MG63 (cell line): ENCODE results near the gene TIMM8A. TPM values are rescaled to one million over a fixed set of nuclear protein-coding genes. Genes with fewer than 3 reads are reported as not detected.
"Not testable (repeated sequence)": the region's sequence is repeated elsewhere in the genome, so short reads cannot be mapped to it uniquely, and the experiment has no call there.

ENCODE experiments used
- DNase-seq: peaks from one replicate; pipeline ENCODE4 v3.0.0-alpha.2; 2020
- H3K27me3 ChIP-seq: fragments of 250-450 bp; sonication (Bioruptor Pico); 2 replicates; pipeline ENCODE4 v1.5.1; 2020; ENCODE audit warnings: mild to moderate bottlenecking, moderate library complexity
- H3K36me3 ChIP-seq: fragments of 250-450 bp; sonication (Bioruptor Pico); 2 replicates; pipeline ENCODE4 v1.5.1; 2020; ENCODE audit warnings: mild to moderate bottlenecking, moderate library complexity
- H3K4me3 ChIP-seq: fragments of 250-450 bp; sonication (Bioruptor Pico); 2 replicates; pipeline ENCODE4 v1.5.1; 2020; ENCODE audit warnings: mild to moderate bottlenecking, moderate library complexity
- H3K9me3 ChIP-seq: fragments of 250-450 bp; sonication (Bioruptor Pico); 2 replicates; pipeline ENCODE4 v1.5.1; 2020; ENCODE audit warnings: mild to moderate bottlenecking, moderate library complexity
- total RNA-seq: library from RNA; depleted of rRNA; stranded (reverse); fragments of >200 nt; shearing (Covaris generic); gene quantifications from 2 replicates; pipeline ENCODE4 v1.2.3, GENCODE V29; 2014; ENCODE audit warnings: low replicate concordance; rRNA removed

The TIMM8A gene
- total RNA-seq, 1 experiment from 2014 or later = 9.6 TPM

DNA sequence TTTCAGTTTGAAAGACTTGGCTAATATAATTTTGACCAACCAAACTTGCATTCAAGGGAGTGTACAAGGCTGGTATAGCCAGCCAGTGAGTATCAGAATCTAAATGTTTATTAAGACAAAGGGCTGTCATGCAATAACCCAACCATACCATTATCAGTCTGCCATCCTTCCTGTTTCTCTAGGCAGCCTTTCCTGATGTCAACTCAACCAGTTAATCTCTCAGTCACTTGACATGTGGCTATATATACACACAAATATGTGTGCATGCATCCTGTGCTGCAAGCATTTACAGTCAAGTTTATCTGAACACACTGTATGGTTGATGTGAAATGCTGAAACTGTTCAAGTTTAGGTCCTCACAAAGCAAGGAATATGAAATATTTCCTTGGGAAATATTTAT lies 20.3 kb upstream of the TIMM8A start:
- DNase-seq = no peak
- no peak overlapping the region for H3K4me3 ChIP-seq
- no peaks in the 10 kb centered on the region for H3K27me3 ChIP-seq
- H3K36me3 ChIP-seq = no peaks in the 10 kb centered on the region
- no peaks in the 10 kb centered on the region for H3K9me3 ChIP-seq

DNA sequence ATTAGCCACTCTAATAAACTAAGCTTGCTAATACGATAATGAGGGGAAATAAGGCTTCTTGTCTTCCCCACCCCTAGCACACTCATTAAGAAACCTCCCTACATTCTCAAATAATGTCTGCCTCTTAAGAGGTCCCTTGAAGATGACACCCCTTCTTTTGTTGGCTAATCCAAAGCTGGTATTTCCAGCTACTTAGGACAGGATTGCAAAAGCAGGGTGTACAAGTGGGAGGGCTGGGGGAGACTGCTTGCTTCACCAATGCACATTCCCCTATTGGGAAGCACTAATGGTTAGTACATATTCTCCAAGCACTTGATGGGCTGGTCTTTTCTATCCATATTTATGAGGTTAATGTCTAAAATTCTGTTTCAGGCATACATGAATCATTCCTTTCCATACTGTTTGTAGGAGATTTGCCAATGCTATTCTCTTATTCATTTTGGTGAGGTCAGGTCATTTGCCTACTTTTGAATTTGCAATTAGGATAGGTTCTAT lies 16.8 kb upstream of the TIMM8A start:
- DNase-seq = no peak
- Histone ChIP-seq H3K27me3 (no peaks in the 10 kb centered on the region), H3K36me3 (no peaks in the 10 kb centered on the region), H3K9me3 (no peaks in the 10 kb centered on the region), H3K4me3 (no peak overlapping the region)

DNA sequence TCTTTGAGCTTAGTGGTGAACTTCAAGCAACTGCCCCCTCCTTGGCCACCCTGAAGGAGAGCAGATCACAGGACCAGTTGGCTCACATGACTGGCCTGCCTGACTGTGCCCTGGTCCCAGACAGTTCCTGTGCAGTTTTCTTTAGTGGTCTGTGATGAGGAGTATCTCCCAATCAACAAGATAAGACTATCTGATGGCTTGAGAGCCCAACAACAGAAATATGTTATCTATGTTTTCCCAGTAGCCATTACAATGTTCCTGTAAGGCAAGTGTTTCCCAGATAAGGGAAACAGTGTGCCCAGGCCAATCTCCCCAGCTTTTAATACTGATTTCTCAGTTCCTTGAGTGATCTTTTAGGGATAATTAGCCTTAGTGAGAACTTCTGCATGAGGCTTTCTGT lies 14.2 kb upstream of the TIMM8A start:
- DNase-seq = no peak
- Histone ChIP-seq H3K27me3 (no peaks in the 10 kb centered on the region), H3K4me3 (no peak overlapping the region), H3K36me3 (no peaks in the 10 kb centered on the region), H3K9me3 (no peaks in the 10 kb centered on the region)

DNA sequence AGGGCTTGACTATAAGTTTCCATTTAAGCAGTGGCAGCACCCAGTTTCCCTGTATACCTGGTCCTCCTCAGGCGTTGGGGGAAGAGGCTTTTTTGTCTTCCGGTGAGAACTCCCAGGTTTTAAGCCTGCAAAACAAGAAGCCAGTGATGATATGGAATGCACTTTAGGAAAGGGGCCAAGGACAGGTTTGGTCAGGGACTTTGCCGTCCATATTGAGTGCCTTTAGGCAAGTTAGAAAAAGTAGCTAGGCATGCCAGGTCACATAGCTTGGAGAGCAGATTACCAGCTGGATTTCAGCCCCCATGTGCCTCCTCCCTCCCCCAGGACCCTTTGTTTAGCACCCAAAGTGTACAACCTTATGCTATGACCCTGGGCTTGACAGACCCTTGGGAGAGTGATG lies 13.6 kb upstream of the TIMM8A start:
- Histone ChIP-seq H3K27me3 (no peaks in the 10 kb centered on the region), H3K36me3 (no peaks in the 10 kb centered on the region), H3K9me3 (no peaks in the 10 kb centered on the region), H3K4me3 (no peak overlapping the region)
- DNase-seq = no peak

DNA sequence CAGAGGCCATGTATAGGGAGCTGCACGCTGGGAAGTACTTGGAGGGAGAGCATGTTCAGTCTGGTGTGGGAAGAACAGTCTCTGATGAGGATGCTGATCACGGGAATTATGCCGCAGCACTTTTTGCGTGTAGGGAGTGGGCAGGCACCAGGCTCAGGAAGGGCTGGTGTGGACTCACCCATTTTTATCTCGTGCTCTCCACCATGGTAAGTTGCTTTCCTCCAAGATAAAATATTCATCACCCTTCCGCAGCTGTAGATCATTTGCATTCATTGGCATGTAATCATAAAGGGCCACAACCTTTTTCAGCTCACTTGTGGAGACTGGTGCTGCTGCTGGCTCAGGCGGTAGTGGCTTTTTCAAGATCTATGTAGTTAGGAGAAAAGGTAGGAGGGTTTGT lies 11.8 kb upstream of the TIMM8A start:
- no peak overlapping the region for H3K4me3 ChIP-seq

DNA sequence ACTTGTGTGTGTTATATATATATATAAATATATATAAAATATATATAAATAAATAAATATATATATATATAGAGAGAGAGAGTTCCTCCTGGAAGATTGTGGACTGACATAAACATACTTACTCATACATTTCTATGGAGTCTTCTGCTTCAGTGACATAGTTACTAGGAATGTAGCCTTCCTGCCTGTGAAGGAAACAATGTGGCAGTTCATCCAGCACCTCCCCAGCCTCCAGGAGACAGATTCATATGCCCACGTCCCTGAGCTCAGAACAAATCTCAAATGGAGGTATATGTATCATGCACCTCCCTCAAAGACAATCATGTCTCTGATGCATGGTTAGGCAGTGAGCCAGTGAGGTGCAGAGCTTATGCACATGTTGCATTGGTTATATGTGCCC lies 11.4 kb upstream of the TIMM8A start:
- no peaks in the 10 kb centered on the region for H3K36me3 ChIP-seq
- H3K27me3 ChIP-seq = no peaks in the 10 kb centered on the region
- DNase-seq = no peak
- H3K4me3 ChIP-seq = no peak overlapping the region
- no peaks in the 10 kb centered on the region for H3K9me3 ChIP-seq

More for the DNA sequence above, 11.8 kb upstream of the TIMM8A start:
- H3K9me3 ChIP-seq = no peaks in the 10 kb centered on the region
- H3K27me3 ChIP-seq = no peaks in the 10 kb centered on the region
- DNase-seq = no peak
- no peaks in the 10 kb centered on the region for H3K36me3 ChIP-seq

DNA sequence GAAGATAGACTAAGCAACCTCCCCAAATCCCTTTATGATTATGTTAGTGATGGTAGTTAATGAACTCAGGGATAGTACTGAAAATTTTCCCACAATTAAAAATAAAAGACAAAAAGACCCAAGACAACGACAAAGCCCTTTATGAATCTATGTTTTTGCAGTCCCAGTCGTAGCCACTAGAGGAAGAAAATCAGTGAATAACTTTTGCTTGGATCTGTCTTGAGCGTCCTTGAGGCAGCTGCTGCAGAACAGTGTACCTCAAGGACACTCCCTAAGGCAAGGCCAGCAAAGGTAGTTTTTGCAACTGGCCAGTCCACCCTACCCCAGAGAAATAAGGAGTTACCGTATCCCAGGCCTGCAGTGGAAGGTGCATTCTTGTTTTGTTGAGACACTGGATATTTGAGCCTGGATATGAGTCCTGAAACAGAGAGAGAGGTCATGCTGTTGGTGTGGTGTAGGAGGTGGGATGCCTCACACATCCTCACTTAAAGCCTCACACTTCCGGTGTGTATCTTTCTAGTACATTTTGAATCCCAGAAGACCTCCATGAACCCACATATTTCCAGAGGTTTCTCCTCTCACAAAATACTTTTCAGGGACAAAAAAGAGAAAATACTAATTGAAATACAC lies 8.7 kb upstream of the TIMM8A start:
- no peaks in the 10 kb centered on the region for H3K36me3 ChIP-seq
- H3K27me3 ChIP-seq = no peaks in the 10 kb centered on the region
- DNase-seq = no peak
- no peaks in the 10 kb centered on the region for H3K9me3 ChIP-seq
- no peak overlapping the region for H3K4me3 ChIP-seq

DNA sequence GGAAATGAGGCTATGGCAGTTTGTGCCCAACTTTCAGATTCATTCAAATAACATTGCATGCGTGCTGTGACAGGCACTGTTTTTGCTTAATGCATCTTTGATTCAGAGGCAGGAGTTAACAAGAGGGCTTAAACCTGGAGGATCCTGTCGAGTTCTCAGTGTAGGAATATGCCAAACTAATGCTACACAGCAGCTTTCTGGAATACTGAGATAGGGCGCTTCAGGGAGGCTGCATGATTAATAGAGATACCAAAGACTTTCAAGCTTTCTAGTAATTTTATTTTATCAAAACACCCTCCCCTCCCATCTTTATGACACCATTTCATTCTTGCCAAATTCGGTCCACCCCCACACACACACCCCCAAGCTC lies 636 bp upstream of the TIMM8A start:
- Histone ChIP-seq H3K27me3 (no peaks in the 10 kb centered on the region), H3K4me3 (peak overlapping the region; percentile 92), H3K36me3 (peaks cover 18% of the 10 kb centered on the region), H3K9me3 (no peaks in the 10 kb centered on the region)
- no peak for DNase-seq

DNA sequence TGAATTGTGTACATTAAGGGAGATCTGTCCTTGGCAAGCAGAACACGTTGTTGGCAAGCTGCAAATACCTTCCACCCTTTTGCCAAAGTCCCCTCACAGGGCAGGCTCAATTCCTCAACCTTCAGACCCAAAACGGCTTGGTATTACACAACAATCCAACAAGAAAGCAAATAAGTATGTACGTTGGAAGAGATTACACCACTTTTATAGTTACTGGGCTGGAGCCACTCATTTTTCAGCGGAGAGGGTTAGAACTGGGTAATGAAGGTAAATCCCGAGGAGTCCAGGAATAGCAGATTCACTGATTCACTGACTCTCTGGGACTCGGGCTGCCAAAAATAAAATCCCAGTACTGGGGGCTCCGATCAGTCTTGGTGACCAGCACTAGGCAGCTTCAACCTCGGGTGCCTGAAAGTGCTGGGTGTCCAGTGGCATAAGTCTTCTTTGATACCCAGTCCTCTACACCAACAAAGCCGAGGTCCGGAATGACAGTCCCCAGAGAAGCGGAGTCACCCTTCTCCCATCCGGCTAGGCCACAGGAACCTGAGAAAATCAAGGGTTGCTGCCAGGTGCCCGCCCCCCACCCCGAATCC lies 587 bp downstream of the TIMM8A start:
- DNase-seq = no peak

DNA sequence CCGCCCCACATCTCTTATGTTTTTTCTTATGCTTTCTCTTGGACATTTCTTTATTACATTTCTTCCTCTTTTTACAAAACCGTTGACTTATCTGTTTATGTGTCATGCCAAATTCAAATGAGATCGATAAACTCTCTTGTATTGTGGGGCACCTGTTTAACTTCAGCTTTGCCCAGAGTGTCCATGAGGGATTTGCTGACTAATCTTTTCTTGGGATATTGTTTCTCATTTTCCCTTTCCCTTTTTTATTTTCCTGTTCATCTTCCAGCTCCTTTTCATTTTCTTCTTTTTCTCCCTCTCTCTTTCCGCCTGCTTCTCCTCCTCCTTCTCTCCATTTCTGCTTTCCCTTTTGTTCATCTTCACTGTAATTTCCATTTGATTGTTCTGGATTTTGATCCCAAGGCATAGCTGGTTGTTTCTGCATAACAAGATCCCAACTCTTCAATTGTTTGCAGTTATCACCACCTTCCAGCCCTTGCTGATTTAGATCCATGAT lies 10.7 kb downstream of the TIMM8A start:
- H3K27me3 ChIP-seq = no peaks in the 10 kb centered on the region
- DNase-seq = no peak
- no peaks in the 10 kb centered on the region for H3K9me3 ChIP-seq
- H3K36me3 ChIP-seq = no peaks in the 10 kb centered on the region; the same call in 1 of the 2 replicates
- H3K4me3 ChIP-seq = no peak overlapping the region

More for the DNA sequence above, 587 bp downstream of the TIMM8A start:
- peaks cover 18% of the 10 kb centered on the region for H3K36me3 ChIP-seq
- no peaks in the 10 kb centered on the region for H3K27me3 ChIP-seq
- no peaks in the 10 kb centered on the region for H3K9me3 ChIP-seq
- H3K4me3 ChIP-seq = peak overlapping the region; percentile 92

DNA sequence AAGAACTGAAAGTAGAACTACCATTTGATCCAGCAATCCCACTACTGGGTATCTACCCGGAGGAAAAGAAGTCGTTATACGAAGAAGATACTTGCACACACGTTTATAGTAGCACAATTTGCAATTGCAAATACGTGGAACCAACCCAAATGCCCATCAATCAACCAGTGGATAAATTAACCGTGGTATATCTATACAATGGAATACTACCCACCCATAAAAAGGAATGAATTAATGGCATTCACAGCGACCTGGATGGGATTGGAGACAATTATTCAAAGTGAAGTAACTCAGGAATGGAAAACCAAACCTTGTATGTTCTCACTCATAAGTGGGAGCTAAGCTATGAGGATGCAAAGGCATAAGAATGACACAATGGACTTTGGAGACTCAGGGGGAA lies 14.2 kb downstream of the TIMM8A start:
- not testable (repeated sequence) for H3K9me3 ChIP-seq, DNase-seq

DNA sequence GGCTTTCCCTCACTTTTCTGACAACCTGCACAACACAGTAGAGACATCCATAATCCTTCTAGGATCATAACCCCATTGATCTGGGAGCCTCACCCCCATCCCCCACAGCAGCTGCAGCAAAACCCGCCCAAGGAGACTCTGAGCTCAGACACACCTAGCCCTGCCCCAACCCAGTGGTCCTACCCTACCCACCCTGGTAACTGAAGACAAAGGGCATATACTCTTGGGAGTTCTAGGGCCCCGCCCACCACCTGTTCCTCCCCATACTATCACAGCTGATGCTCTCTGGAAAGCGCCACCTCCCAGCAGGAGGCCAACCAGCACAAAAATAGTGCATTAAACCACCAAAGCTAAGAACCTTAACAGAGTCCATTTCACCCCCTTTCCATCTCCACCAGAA lies 21.9 kb downstream of the TIMM8A start:
- H3K27me3 ChIP-seq, H3K36me3 ChIP-seq, DNase-seq, H3K9me3 ChIP-seq, H3K4me3 ChIP-seq: not testable (repeated sequence)

More for the DNA sequence above, 14.2 kb downstream of the TIMM8A start:
- not testable (repeated sequence) for H3K4me3 ChIP-seq, H3K36me3 ChIP-seq, H3K27me3 ChIP-seq

DNA sequence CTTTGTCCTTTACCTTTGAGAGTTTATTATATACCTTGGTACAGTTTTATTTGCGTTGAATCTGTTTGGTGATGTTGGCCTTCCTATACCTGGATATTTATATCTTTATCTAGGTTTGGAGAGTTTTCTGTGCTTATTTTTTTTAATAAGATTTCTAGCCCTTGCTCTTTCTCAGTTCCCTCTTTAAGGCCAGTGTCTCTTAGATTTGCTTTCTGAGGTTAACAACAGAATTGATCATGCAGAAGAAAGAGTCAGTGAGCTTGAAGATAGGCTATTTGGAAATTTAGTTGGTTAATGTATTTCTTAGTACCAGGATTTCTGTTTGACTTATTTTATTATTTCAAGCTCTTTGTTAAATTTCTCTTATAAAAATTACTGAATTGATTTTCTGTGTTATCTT lies 44.8 kb downstream of the TIMM8A start:
- no peaks in the 10 kb centered on the region for H3K36me3 ChIP-seq

More for the DNA sequence above, 44.8 kb downstream of the TIMM8A start:
- no peak overlapping the region for H3K4me3 ChIP-seq
- H3K27me3 ChIP-seq = no peaks in the 10 kb centered on the region
- H3K9me3 ChIP-seq = no peaks in the 10 kb centered on the region
- no peak for DNase-seq

Other genes with a start within 250 kb of the TIMM8A start
- not detected in 2 replicates for gene DRP2, start 129.0 kb downstream of the TIMM8A start, total RNA-seq
- gene TAF7L, start 57.4 kb downstream of the TIMM8A start, total RNA-seq = 1.1 and 5.0 TPM in 2 replicates
- 0.59 TPM in 1 of 2 replicates, not detected in the other for gene BTK, start 37.4 kb upstream of the TIMM8A start, total RNA-seq
- 879 and 3,439 TPM in 2 replicates for gene RPL36A, start 42.3 kb upstream of the TIMM8A start, total RNA-seq
- gene GLA, start 59.2 kb upstream of the TIMM8A start, total RNA-seq = 30.1 and 34.8 TPM in 2 replicates
- gene HNRNPH2, start 59.5 kb upstream of the TIMM8A start, total RNA-seq = 25.9 and 40.6 TPM in 2 replicates
- not detected in 2 replicates for gene ARMCX4, start 136.7 kb upstream of the TIMM8A start, total RNA-seq
- 23.9 and 26.1 TPM in 2 replicates for gene ARMCX1, start 201.8 kb upstream of the TIMM8A start, total RNA-seq